Measurements from ENCODE around the gene KLHL8.
"Not testable (repeated sequence)": the region's sequence is repeated elsewhere in the genome, so short reads cannot be mapped to it uniquely, and the experiment has no call there.

Gene KLHL8

GRCh38 chr4:87227751-87228151 lies 7.3 kb upstream of the KLHL8 start:
- no peak for DNase-seq

GRCh38 chr4:87225936-87226335 lies 5.5 kb upstream of the KLHL8 start:
- no peak for DNase-seq

- DNase-seq, result no peak
Observed at GRCh38 chr4:87224141-87224923, 3.9 kb upstream of the KLHL8 start.

GRCh38 chr4:87219632-87220093 lies 755 bp downstream of the KLHL8 start:
- peak; percentile 9 for DNase-seq

- not testable (repeated sequence) for DNase-seq
Observed at GRCh38 chr4:87217235-87217763, 3.1 kb downstream of the KLHL8 start.

GRCh38 chr4:87216469-87216868 lies 3.9 kb downstream of the KLHL8 start:
- no peak for DNase-seq

GRCh38 chr4:87213421-87214075 lies 6.9 kb downstream of the KLHL8 start:
- no peak for DNase-seq

GRCh38 chr4:87211249-87211952 lies 9.0 kb downstream of the KLHL8 start:
- DNase-seq, result peak; percentile 4

- DNase-seq, result no peak
Observed at GRCh38 chr4:87209696-87210095, 10.7 kb downstream of the KLHL8 start.

- no peak for DNase-seq
Observed at GRCh38 chr4:87209182-87209581, 11.2 kb downstream of the KLHL8 start.

GRCh38 chr4:87204559-87204958 lies 15.9 kb downstream of the KLHL8 start:
- DNase-seq, result no peak

- DNase-seq, result no peak
Observed at GRCh38 chr4:87196927-87197326, 23.5 kb downstream of the KLHL8 start.

- DNase-seq, result no peak
Observed at GRCh38 chr4:87196146-87196545, 24.3 kb downstream of the KLHL8 start.

GRCh38 chr4:87193958-87194675 lies 26.3 kb downstream of the KLHL8 start:
- DNase-seq, result no peak

- no peak for DNase-seq
Observed at GRCh38 chr4:87192145-87192919, 28.1 kb downstream of the KLHL8 start.

GRCh38 chr4:87188932-87189331 lies 31.5 kb downstream of the KLHL8 start:
- DNase-seq, result no peak

- DNase-seq, result no peak
Observed at GRCh38 chr4:87188048-87188447, 32.4 kb downstream of the KLHL8 start.

- DNase-seq, result no peak
Observed at GRCh38 chr4:87185146-87185870, 35.1 kb downstream of the KLHL8 start.

- no peak for DNase-seq
Observed at GRCh38 chr4:87180767-87181166, 39.7 kb downstream of the KLHL8 start.

- DNase-seq, result no peak
Observed at GRCh38 chr4:87179751-87180150, 40.7 kb downstream of the KLHL8 start.

GRCh38 chr4:87174672-87175071 lies 45.7 kb downstream of the KLHL8 start:
- no peak for DNase-seq
